GM18508 (cell line): Measurements from ENCODE around the gene C19orf67.

Source experiments
- ATAC-seq: cut with Tn5 transposase; IDR thresholded peaks from one replicate; pipeline ENCODE4 v1.9.1; 2021; ENCODE audit warnings: moderate number of reproducible peaks; ENCODE audit not compliant: insufficient read depth, unreplicated experiment

C19orf67 gene

DNA sequence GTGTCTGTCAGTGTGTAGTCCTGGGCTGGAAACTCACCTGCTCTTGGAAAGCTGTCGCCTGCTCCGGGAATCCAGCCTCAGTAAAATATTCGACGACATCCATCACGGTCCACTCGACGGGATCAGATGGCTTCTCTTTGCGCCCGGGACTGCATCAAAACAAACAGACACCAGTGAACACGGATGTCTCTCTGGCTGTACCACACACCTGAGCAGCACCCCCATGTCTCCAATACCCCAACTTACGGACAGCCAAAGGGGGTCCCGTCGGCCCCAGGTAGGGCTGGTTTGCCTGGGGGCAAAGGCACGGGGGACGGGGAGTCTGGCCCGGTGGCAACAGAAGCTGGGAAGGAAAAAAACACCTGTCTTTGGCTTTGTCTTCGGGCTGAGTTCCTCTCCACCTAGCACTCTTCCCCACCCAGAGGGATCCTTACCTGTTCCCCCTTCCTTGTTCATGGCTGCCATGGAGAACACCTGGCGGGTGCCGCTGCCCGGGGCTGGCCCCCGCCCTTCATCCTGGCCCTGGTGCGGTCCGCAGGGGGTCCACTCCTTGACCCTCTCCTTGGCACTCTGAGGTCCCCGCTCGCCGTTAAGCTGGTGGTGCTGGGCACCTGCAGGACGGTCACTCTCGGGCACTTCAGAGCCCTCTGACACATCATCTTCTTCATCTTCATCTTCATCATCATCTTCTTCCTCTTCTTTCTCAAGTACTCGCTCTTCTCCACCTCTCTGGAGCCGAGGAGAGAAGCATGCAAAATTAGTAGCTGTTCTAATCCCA, 3.2 kb upstream of the C19orf67 start:
- ATAC-seq: no peak

DNA sequence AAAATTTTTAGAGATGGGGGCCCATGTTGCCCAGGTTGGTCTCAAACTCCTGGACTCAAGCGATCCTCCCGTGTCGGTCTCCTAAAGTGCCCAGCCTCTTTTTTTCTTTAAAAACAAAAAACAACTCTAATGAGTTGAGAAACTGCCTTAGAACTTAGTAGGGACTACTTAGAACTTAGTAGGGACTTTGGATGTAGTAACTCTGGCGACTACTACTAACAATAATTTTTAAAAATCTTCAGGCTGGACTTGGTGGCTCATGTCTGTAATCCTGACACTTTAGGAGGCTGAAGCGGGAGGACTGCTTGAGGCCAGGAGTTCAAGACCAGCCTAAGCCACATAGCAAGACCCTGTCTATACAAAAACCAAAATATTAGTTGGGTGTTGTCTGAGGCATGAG, 515 bp upstream of the C19orf67 start:
- no peak for ATAC-seq

DNA sequence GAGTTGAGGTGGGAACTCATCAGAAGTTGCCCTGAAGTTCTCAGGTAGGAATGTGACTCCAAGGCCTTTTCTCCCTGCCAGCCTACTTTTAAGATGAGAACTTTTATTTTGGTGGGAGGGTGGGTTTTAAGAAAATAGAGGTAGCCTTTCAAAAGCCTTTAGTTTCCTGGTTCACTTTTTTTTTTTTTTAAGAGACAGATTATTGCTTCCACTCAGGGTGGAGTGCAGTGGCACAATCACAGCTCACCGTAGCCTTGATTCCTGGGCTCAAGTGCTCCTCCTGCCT, 3.0 kb downstream of the C19orf67 start:
- no peak for ATAC-seq

- ATAC-seq: no peak
These were observed 3.5 kb downstream of the C19orf67 start for GRCh38 chr19:14081797-14082674.

GRCh38 chr19:14080887-14081796, 4.4 kb downstream of the C19orf67 start:
- peak; percentile 63 for ATAC-seq

GRCh38 chr19:14078411-14078810, 7.2 kb downstream of the C19orf67 start:
- ATAC-seq: no peak

DNA sequence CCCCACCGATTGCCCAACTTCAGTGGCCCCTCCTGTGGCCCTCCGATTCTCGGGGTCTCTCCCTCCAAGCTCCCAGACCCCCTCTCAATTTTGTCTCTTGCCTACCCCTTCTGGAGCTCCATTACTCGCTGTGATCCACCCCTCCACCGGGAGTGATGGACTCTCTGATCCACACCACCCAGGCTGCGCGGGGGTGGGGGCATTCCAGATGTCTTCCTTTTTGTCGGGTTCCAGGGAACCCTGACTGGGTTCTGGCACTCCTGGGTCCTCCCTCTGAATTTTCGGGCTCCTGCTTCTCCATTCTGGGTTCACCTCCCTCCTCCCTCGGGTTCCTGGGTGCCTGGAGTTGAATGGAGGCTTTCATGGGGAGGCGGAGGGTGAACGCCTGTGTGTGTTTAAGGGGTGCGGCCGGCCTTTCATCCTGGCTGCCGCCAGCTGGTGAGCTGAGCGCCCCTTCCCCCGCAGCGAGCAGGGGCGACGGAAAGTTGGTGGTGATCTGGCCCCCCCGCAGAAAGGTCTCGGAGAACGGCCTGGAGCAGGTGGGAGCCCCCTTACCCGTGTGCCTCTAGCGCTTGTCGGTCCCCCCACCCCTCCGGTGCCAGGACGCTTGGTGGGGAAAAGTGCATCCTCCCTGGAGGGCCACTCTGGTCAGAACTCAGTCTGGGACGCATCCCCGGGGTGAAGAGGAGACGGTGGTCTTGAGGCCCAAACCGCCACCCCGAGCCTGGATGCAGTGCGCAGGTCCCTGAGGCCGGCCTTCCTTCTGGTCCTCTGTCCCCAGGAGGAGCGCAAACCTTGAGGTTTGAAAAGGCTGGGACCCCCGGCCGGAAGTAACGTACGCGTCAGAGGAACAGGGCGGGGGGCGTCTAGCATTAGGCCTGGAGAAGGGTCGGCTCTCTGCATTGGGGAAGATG, 11.4 kb downstream of the C19orf67 start:
- ATAC-seq: no peak

DNA sequence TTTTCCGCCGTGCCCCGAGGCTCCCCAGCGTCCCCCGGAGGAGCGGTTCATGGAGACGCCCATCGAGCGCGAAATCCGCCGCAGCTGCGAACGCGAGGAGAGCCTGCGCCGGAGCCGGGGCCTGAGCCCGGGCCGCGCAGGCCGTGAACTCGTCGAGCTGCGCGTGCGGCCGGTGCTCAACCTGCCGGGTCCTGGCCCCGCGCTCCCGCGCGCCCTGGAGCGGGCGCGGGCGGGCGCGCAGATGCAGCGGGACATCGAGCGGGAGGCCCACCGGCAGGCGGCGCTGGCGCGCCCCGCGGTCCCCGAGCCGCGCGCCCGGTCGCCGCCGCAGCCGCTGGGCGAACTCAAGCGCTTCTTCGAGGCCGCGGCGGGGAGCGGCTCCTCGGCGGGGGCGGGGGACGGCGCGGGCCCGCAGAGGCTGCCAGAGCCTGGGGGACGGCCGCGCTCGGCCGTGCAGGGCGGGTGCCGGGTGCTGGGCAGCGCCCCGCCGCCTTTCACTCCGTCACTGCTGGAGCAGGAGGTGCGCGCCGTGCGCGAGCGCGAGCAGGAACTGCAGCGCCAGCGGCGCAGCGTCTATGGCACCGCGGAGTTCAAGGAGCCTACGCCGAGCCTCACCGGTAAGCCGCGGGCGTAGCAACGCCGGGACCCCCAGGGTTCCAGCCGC, 12.2 kb downstream of the C19orf67 start:
- ATAC-seq: no peak

- no peak for ATAC-seq
These were observed 12.9 kb downstream of the C19orf67 start, which contains the start of gene MISP3 for GRCh38 chr19:14072535-14073260. Gene MISP3 (plus strand): TSS chr19:14072786. CDS start chr19:14073310, 524 bp downstream.

DNA sequence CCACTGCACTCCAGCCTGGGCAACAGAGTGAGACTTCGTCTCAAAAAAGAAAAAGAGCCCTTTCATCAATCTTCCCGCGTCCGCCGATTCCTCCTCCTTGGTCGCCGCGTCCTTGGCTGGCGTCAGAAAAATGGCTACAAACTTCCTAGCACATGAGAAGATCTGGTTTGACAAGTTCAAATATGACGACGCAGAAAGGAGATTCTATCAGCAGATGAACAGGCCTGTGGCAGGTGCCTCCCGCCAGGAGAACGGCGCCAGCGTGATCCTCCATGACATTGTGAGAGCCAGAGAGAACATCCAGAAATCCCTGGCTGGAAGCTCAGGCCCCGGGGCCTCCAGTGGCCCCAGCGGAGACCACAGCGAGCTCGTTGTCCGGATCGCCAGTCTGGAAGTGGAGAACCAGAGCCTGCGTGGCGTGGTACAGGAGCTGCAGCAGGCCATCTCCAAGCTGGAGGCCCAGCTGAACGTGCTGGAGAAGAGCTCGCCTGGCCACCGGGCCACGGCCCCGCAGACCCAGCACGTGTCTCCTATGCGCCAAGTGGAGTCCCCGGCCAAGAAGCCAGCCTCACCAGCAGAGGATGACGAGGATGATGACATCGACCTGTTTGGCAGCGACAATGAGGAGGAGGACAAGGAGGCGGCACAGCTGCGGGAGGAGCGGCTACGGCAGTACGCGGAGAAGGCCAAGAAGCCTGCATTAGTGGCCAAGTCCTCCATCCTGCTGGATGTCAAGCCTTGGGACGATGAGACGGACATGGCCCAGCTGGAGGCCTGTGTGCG, 15.1 kb downstream of the C19orf67 start:
- no peak for ATAC-seq

- ATAC-seq: no peak
These were observed 19.4 kb downstream of the C19orf67 start for GRCh38 chr19:14066134-14066533.

- ATAC-seq: no peak
These were observed 22.5 kb downstream of the C19orf67 start for GRCh38 chr19:14063105-14063504.

DNA sequence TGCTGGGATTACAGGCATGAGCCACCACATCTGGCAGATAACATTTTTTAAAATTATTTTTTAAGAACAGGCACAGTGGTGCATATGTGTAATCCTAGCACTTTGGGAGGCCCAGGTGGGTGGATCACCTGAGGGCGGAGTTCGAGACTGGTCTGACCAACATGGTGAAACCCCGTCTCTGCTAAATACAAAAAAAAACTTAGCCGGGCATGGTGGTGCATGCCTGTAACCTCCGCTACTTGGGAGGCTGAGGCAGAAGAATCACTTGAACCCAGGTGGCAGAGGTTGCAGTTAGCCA, 23.1 kb downstream of the C19orf67 start:
- no peak for ATAC-seq

DNA sequence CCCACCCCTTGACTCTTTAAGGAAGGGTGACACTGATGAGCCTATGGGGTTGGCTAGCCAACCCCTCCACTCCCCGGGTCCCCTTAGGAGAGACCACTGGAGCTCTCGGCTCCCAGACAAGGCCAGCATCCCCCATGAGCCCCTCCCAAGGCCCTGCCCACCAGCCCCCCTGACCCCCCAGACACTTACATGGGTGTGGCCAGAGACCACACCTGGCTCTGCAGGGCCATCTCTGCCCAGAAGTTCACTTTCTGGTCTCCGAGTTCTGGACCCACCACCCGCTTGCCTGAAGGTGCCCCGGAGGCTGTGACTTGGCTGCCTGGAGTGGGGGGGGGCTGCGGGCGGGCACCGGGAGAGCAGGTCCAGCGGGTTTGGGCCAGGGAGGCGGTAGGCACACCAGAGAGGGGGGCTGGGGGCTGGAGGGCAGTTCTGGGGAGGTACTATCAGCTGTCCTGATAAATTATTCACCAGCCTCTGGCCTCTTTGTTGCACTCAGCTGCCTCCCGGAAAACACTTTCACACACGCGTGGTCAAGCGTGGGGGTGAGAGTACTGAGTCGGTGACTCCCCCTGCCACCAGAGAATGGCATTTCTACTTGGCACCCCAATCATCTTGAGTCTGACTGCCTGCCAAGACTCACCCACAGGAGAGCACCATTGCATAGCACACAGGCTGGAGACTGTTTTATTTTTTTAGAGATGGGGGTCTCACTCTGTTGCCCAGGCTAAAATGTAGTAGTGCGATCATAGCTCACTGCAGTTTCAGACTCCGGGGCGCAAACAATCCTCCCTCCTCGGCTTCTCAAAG, 23.6 kb downstream of the C19orf67 start, which contains the start of gene PALM3:
Gene PALM3 (minus strand): TSS at position 326 of the 807 bp plus-strand sequence. CDS start 96 bp downstream, at position 230.
- no peak for ATAC-seq

DNA sequence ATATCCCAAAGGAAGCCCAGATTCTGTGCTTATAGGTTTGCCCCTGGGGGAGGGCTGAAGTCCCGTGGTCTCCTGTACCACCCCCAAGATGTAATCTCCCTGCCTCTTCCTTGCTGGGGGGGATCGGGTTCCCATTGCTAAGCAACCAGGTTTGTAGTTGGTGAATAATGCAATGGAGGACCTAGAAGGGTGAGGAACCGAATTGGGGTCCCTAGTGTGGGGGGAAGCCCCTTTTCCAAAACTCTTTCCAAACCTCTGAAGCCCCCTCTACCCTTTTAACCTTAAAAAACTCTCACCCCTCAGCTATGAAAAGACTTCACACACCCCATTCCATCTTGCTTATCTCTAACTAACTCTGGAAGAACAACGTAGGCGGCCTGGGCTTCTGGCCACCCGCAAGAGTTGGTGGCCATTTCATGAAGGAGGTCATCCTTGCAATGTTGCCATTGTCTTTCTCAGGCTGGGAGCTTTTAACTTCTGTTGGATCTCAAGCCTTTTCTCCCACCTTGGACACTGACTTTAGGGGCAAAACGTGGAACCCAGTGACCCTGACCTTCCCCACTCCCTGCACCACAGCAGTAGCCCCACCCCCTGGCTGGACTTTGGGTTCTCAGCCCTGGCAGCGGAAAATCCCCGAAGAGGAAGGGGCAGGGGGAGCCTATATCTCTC, 24.4 kb downstream of the C19orf67 start:
- no peak for ATAC-seq

- ATAC-seq: no peak
These were observed 25.9 kb downstream of the C19orf67 start for GRCh38 chr19:14059652-14060155.
